ENCODE measurements around the gene OR2T6. TPM values are rescaled to one million over a fixed set of nuclear protein-coding genes. Genes with fewer than 3 reads are reported as not detected.

OR2T6 gene
- total RNA-seq, 1 experiment from 2014 or later, result not detected

Other genes starting within 250 kb of the OR2T6 start
- not detected in 2 replicates for gene OR2M5, start 230.6 kb upstream of the OR2T6 start, total RNA-seq (2014; rRNA removed; shearing (Covaris generic))
- gene OR2M2, start 200.9 kb upstream of the OR2T6 start, total RNA-seq (2014; rRNA removed; shearing (Covaris generic)), result not detected in 2 replicates
- not detected in 2 replicates for gene OR2M3, start 178.5 kb upstream of the OR2T6 start, total RNA-seq (2014; rRNA removed; shearing (Covaris generic))
- not detected in 2 replicates for gene OR2M4, start 144.3 kb upstream of the OR2T6 start, total RNA-seq (2014; rRNA removed; shearing (Covaris generic))
- gene OR2T33, start 97.8 kb upstream of the OR2T6 start, total RNA-seq (2014; rRNA removed; shearing (Covaris generic)), result not detected in 2 replicates
- not detected in 2 replicates for gene OR2T12, start 72.3 kb upstream of the OR2T6 start, total RNA-seq (2014; rRNA removed; shearing (Covaris generic))
- not detected in 2 replicates for gene OR2M7, start 51.2 kb upstream of the OR2T6 start, total RNA-seq (2014; rRNA removed; shearing (Covaris generic))
- not detected in 2 replicates for gene OR14C36, start 27.0 kb upstream of the OR2T6 start, total RNA-seq (2014; rRNA removed; shearing (Covaris generic))
- not detected in 2 replicates for gene OR2T4, start 14.1 kb upstream of the OR2T6 start, total RNA-seq (2014; rRNA removed; shearing (Covaris generic))
- not detected in 2 replicates for gene OR2T1, start 27.3 kb downstream of the OR2T6 start, total RNA-seq (2014; rRNA removed; shearing (Covaris generic))
- gene OR2T2, start 69.9 kb downstream of the OR2T6 start, total RNA-seq (2014; rRNA removed; shearing (Covaris generic)), result not detected in 2 replicates
- gene OR2T3, start 97.6 kb downstream of the OR2T6 start, total RNA-seq (2014; rRNA removed; shearing (Covaris generic)), result not detected in 2 replicates
- gene OR2T5, start 112.8 kb downstream of the OR2T6 start, total RNA-seq (2014; rRNA removed; shearing (Covaris generic)), result not detected in 2 replicates
- not detected in 2 replicates for gene OR2G6, start 132.3 kb downstream of the OR2T6 start, total RNA-seq (2014; rRNA removed; shearing (Covaris generic))
- not detected in 2 replicates for gene OR2T29, start 187.0 kb downstream of the OR2T6 start, total RNA-seq (2014; rRNA removed; shearing (Covaris generic))
- gene OR2T34, start 199.0 kb downstream of the OR2T6 start, total RNA-seq (2014; rRNA removed; shearing (Covaris generic)), result not detected in 2 replicates
- gene OR2T10, start 222.0 kb downstream of the OR2T6 start, total RNA-seq (2014; rRNA removed; shearing (Covaris generic)), result not detected in 2 replicates